HG03354 (cell line): ENCODE results near the gene IDH3B.
A peak's percentile ranks its signal among the peaks of the same experiment; 100 is the strongest.

Experiments
- ATAC-seq: cut with Tn5 transposase; IDR thresholded peaks from one replicate; pipeline ENCODE4 v1.9.1; 2021; ENCODE audit warnings: mild to moderate bottlenecking; ENCODE audit not compliant: unreplicated experiment, poor library complexity, severe bottlenecking

Gene IDH3B

DNA sequence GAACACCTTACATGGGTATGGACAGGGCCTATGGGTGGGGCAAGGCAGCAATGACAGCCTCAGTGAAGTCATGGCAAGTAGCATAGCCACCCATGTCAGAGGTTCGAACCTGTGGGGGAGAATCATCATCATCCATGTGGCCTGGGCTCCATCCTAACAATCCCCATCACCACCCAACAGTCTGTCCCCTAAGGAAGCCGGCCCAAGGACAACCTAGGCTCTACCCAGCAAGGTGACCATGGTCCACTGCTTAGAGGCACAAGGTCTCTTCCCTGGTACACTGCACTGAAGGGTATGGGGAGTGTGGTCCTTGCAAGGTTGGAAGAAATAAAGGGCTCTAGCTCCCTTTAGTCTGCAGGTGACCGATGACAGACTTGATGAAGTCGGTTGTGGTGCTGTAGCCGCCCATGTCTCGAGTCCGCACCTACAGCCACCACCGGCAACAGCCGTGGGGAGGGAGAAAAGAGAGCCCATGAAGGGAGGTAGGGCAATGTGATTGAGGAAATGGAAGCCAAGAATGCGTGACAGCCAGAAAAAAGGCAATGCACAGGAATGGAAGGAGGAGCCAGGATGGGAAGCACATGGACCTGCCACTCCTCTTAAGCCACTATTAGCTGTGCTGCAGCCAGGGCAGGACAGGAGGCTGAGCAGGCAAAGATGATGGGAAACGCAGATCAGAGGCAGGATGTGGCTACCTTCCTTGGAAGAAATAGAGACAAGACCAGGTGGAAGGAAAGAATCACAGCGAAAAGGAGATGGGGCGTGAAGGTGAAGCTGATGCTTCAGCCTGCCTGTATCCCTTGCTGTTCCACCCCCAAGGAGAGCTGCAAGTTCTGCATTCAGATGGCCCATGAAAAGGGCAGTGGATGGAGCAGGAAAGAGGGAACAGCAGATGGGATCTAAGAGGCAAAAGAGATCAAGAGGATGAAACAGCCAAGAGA is 5.3 kb downstream of the IDH3B start:
- ATAC-seq = no peak

DNA sequence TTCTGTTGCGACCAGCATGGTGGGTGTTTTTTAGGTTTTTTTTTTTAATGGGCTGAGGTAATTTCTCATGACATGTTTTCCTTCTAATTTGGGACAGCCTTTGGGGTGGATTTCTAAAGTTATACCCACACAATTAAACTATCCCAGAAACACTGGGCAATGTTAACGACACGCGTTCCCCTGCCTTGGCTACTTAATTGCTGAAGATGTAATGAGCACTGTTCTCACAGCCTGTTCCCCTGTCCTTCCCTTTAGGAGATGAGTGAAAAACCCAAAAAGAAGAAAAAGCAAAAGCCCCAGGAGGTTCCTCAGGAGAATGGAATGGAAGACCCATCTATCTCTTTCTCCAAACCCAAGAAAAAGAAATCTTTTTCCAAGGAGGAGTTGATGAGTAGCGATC is 6.3 kb downstream of the IDH3B start:
- ATAC-seq = no peak

DNA sequence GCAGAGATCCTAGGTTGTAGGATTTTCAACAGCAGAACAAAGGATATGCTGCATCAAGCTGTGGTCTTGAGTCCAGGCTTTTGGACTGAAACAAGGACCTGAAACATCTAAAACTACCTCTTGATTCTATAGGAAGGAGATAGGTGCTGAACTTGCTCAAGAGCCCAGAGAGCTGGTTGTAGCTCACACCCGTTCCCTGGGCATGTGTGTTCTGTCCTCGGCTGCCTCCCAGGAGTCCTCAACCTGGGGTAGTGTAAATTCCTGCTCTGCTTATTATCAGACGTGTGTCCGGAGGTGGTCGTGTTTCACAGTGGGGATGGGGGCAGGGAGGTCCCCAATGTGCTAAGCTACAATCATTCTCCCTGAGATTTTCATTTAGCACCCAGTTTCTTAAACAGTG is 6.8 kb downstream of the IDH3B start:
- ATAC-seq = no peak

DNA sequence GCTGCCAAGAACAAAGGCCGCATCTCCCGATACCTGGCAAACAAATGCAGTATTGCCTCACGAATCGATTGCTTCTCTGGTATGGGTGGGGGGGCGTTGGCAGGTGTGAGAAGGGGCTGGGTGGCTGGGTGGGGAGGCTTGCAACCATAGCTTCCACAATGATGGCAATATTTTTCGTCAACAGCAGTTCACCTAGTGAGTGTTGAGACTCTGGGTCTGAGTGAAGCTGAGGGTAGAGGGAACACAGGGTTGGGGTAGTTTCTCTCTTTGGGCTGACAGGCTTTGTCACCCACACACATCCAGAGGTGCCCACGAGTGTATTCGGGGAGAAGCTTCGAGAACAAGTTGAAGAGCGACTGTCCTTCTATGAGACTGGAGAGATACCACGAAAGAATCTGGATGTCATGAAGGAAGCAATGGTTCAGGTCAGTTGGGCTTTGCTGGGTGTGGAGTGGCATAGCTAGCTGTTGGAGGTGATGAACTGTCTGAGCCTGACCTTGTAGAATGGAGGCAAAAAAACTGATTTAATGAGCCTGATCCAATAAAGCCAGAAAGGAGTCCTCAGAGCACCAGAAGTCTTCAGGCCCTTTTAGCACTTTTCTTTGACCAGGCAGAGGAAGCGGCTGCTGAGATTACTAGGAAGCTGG is 7.4 kb downstream of the IDH3B start:
- ATAC-seq = no peak

DNA sequence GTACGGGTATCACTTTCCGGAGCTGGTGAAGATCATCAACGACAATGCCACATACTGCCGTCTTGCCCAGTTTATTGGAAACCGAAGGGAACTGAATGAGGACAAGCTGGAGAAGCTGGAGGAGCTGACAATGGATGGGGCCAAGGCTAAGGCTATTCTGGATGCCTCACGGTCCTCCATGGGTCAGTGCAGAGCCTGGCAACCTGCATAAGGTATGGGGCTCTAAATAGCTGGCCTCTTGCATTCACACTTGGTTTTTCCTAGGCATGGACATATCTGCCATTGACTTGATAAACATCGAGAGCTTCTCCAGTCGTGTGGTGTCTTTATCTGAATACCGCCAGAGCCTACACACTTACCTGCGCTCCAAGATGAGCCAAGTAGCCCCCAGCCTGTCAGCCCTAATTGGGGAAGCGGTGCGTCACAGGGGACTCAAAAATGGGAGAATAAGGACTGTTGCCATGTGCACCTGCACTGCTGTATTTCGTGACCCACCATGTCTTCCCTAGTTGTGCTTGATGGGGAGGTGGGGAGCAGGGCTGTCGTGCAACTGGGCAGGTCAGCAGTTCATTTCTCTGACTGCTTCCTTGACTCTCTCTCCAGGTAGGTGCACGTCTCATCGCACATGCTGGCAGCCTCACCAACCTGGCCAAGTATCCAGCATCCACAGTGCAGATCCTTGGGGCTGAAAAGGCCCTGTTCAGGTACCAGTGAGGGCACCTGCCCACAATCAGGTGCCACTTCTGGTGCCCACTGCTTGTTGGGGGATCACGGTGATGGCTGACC is 8.5 kb downstream of the IDH3B start:
- no peak for ATAC-seq

DNA sequence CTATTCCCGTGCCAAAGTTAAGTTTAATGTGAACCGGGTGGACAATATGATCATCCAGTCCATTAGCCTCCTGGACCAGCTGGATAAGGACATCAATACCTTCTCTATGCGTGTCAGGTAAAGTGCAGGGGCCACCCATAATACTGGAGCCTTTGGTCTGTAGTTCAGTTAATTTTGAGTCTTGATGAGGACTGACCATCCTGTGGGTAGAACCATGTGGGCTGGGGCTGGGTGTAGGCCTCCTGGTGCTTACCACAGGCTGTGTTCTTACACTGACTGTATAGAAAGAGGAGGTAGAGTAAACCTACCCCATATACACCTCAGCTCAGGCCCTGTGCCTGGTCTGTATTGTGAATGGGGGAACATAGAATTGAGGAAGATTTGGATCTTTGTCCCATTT is 9.2 kb downstream of the IDH3B start:
- ATAC-seq = no peak

DNA sequence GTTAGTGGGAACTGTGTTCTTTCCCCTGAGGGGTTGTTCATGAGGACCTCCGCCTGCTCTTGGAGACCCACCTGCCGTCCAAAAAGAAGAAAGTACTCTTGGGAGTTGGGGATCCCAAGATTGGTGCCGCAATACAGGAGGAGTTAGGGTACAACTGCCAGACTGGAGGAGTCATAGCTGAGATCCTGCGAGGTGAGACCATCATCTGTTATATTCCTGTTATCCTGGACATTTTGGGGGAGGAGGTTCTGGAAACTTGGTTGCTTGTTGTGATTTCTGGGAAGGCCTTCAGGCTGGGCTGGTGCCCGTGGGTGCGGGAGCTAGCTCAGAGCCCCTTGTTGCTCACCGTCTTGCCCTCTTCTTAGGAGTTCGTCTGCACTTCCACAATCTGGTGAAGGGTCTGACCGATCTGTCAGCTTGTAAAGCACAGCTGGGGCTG is 9.6 kb downstream of the IDH3B start:
- no peak for ATAC-seq

DNA sequence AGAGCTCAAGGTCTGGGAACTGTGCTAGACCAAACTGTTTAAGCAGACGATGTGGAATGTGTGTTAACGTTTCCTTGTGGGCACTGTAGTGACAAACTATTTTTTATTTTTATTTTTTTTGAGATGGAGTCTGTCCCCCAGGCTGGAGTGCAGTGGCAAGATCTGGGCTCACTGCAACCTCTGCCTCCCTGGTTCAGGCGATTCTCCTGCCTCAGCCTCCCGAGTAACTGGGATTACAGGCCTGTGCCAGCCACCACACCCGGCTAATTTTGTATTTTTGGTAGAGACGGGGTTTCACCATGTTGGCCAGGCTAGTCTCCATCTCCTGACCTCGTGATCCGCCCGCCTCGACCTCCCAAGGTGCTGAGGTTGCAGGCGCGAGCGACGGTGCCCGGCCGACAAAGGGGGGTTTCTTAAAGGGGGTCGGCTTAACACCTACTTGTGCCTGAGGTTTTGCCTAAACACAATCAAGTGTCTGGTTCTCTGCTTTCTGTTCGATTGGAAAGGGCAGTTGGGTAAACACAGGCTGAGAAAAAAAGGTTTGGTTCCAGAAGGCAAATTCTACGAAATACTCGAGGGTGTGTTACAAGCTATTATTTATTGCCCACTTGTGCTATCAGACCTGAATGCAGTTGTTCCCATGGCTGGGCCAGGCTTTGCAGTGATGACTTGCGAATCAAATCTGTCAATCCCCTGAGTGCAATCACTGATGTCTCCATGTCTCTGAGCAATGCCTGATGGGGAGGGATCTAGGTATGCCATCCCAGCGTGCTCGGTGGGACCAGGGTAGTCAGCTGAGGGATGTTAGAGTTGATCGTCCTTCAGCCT is 10.2 kb downstream of the IDH3B start:
- no peak for ATAC-seq

DNA sequence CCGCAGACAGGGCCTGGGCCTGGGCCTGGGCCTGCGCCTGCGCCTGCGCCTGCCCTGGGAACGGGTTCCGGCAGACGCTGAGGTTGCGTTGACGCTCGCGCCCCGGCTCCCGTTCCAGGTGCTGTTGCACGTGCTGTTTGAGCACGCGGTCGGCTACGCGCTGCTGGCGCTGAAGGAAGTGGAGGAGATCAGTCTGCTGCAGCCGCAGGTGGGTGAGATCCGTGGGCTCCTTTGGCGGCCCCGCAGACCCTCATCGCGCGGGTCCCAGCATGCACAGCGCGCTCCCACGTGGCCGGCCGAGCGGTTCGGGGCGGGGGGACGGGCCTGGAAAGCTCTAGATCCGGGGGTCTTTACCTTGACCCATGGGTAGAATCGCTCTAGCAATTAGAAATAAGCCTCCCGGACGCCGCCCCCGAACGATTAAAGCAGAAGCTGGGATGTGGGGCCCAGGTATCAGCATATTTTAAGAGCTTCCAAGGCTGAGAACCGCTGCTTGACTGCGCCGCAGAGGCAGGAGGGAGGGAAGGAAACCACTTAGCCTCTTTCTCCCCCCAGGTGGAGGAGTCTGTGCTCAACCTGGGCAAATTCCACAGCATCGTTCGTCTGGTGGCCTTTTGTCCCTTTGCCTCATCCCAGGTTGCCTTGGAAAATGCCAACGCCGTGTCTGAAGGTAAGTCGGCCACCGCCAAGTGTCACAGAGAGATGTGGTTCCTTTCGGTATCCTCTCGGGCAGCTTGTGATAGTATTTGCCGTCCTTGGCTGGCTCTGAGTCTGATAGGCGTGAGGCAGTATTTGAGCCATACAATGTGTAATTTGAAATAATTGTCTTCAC is 11.1 kb downstream of the IDH3B start:
- peak; percentile 44 for ATAC-seq

DNA sequence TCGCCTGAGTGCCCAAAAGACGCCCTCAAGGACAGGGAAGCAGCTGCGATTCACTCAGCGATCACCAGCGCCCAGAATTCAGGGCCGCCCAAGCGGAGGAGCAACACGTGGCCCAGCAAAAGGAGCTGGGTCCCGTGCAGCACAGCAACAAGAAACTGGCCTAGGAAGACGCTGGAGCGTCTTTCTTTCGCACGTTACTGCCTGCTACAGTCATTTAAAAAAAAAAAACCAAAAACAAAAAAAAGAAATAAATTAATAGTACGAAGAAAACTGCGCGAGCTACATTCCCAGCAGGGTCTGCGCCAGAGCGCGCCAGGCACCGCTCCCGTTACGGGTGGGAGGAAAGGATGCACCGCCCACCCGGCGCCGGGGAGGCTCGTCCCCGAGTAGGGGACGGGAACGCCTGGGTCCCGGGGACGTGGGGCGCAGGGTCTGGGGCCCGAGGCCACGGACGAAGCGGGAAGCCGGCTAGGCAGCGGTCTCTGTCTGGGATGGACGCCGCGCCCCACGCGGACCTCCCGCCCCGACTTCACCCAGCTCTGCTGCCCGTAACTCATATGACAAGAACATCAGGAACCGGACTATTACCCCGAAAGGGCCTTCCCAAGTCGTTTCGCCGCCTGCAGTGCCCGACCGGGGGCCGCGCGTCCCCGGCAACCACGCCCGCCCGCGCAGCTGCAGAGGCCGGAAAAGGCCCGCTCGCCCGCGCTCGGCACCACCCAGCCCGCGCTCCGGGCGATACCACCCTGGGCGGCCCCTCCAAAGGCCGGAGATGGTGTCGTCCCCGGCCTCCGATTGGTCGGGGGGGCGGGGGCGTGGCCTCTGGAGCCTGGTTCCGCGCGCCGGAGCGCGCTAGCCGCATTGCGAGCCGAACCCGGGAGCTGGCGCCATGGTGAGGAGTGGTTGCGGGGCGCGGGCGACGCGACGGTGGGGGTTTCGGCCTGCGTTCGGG is 12.0 kb downstream of the IDH3B start, which contains the start of gene NOP56:
Gene NOP56, plus strand, starts transcription at position 861 of the 952 bp plus-strand sequence. Its CDS starts 29 bp downstream, at position 890.
- peak; percentile 89 for ATAC-seq

DNA sequence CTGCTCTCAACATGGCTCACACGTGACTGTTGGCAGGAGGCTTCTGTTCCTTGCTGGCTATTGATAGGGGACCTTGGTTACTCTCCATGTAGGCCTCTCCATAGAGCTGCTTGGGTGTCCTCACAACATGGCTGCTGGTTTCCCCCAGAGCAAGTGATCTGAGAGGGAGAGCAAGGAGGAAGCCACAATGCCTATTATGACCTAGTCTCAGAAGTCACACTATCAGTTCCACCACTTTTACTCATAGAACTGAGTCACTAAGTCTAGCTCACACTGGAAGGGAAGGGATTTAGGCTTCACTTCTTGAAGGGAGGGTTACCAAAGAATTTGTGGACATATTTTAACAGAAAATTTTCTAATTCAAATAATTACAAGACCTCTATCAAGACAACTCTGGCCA is 20.3 kb downstream of the IDH3B start:
- no peak for ATAC-seq

DNA sequence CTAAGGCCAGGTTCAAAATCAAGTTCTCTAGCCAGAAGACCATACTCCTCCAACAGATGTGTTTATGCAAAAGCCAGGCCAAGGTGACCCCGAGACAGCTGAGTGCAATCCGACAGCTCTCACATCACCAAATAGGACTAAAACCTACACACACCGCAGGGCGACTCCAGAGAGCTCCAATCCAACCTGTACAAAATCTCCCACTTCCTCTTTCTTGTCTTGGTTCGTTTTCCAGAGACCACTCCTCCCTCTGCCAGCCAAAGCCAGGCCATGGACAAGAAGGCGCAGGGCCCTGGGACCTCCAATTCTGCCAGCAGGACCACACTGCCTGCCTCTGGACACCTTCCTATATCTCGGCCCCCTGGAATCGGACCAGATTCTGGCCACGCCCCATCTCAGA is 23.1 kb downstream of the IDH3B start:
- no peak for ATAC-seq

DNA sequence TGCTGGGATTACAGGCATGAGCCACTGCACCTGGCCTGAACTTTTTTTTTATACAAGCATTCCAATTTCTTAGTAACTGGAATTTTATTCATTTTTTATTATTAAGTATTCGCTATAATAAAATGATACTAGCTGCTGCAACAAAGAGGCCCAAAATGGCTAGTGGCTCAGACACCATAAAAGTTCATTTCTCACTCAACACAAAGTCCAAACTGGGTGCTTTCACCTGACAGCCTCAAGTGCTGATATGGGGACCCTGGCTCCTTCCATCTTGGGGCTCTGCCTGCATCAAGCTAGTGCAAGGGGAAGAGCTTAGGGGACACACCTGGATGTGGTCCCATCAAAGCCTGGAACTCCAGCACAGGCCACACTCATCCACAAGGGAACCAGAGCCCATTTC is 23.8 kb downstream of the IDH3B start:
- no peak for ATAC-seq

DNA sequence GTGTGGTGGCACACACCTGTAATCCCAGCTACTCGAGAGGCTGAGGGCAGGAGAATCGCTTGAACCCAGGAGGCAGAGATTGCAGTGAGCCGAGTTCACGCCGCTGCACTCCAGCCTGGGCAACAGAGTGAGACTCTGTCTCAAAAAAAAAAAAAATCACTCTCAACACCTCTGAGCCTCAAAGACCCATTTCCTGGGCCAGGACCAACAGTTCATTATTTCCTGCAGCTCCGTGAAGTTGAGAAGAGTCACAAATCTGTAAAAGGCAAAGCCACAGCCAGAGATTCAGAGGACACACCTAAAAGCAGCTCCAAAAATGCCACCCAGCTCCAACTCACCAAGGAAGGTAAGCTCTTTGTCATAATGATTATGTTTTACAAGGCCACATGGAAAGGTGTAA is 26.8 kb downstream of the IDH3B start:
- no peak for ATAC-seq

DNA sequence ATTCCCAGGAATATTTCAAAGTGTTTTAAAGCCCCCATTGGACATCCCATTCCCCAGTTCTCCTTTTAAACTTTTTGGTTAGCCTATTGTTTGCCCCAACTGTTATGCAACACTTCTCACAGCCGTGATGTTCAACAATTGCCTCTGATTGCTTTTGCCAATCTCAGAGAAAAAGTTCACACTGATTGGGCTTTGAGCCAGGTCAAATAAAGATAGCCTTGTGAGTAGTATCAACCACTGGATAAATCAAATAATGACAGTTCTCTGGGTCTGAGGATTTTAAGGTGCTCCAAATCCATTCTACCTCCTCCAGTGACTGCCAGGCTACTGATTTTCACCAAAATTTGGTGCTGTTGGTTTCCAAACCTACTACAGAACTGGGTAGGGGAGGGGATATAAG is 30.6 kb downstream of the IDH3B start:
- ATAC-seq = no peak

DNA sequence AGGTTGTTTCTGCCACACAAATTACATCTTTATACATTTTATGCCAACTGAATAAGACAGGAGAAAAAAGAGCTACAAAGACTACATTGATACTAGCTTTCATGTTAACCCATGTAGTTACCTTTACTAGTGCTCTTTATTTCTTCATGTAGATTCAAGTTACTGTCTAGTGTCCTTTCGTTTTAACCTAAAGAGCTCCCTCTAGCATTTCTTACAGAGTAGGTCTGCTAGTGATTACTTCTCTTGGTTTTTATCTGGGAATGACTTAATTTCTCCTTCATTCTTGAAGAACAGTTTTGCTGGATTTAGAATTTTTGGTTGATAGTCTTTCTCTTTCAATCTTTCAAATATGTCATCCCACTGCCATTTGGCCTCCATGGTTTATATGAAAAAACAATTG is 32.8 kb downstream of the IDH3B start:
- ATAC-seq = no peak

DNA sequence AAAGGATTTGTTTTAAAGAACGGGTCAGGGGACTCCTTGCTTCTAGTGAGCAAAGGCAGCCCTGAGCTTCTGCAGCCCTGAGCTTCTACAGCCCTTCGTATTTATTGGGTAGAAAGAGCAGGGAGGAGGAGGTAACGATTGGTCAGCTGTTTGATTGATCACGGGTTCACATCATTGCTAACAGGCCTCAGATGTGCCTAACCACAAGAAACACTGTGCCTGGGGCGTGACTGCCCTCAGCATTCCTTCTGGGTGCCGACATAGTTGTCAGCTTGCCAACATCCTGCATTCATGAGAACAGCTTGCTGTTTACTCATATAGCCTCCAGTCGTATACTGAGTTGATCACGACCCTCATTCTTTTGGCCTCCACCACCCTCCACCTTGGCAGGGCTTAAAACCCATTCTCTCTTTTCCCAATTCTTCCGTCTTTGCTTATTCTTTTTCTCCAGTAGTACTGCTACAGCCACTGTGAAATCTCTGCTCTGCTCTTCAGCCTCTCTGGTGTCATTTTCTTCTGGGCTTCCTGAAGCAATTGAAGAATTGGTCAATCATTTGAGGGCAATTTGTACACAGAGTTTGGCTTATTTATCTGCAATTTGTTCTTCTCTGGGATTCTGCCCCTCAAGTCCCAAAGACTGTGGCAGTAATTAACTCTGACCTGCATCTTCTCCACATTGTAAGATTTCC is 37.0 kb downstream of the IDH3B start:
- ATAC-seq = no peak
